GM19463 (cell line): ENCODE measurements around the gene MDH1.

Experiments used
- ATAC-seq: cut with Tn5 transposase; IDR thresholded peaks from one replicate; pipeline ENCODE4 v1.9.1; 2021; ENCODE audit warnings: mild to moderate bottlenecking, moderate library complexity; ENCODE audit not compliant: unreplicated experiment

Gene MDH1

DNA sequence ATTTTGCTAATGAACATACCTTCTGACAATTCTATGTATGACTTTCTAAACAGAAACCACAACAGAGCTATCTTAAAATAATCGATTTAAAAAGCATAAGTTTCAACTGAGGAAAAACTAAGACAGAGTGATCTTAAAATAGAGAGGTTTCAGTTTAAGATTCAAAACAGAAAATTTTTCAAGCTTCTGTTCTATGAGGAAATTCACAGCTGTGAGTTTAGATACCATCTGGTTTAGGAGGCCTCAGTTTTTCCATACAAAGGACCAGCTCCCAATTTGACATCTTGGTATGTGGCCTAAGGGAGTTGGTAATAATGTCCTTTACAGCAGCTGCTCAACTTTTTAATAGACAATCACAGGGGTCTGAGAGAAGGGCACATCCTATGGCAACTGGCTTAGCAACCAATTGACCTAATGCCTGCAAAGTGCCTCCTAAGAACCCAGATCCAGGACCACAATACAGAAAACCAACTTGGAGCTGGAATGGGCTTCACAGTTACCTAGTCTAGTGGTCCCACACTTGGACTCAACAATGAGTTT, 39.7 kb downstream of the MDH1 start:
- ATAC-seq: no peak

DNA sequence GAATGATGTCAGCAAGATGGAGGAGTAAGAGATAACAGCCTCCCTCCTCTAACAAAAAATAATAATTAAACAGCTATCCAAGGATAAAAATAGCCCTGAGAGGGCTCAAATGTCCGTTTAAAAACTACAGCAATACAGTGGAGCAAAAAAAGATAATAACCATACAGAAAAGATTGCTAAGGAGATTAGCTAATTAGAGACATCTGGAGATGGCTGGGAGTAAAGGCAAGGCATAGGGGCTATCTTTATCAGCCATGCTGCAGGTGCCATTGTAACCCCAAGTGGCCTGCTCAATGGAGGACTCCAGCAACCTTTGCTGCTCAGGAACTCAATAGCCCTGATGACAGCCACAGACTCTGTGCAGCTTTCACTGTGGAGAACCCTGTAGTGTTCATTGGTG, 42.7 kb downstream of the MDH1 start:
- no peak for ATAC-seq

DNA sequence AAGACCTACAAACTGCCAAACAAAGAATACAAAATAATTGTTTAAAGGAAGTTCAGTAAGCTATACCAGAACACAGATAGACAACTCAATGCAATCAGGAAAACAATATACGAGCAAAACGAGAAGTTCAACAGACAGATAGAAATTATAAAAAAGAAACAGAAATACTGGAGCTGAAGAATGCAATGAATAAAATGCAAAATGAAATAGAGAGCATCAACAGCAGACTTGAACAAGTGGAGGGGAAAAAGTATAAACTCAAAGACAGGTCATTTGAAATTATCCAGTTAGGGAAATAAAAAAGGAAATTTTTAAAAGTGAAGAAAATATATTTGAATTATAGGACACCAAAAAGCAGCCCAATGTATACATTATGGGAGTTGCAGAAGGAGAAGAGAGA, 43.6 kb downstream of the MDH1 start:
- ATAC-seq: no peak

DNA sequence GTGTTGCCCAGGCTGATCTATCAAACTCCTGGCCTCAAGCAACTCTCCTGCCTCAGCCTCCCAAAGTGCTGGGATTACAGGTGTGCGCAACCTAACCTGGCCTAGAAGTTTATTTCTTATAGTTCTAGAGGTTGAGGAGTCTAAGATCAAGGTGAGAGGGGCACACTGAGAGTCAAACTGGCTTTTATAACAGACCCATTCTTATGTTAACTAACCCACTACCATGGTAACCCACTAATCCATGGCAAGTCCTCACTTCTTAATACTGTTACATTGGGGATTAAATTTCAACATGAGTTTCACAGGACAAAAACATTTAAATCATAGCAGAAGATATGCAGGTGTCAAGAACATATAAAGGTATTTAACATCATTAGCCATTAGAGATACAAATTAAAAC, 50.6 kb downstream of the MDH1 start:
- ATAC-seq: no peak

DNA sequence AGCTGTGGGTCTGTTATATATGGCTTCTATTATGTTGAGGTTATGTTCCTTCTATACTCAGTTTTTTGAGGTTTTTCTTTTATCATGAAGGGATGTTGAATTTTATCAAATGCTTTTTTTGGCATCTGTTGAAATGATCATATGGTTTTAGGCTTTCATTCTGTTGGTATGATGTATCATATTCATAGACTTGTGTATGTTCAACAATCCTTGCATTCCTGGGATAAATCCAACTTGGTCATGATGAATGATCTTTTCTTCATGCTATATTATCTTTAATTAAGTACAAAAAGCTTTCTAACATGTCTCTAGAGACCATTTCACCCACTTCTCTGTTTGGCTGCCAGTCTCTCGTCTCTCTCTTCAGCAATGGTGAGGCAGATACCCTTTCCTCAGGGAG, 54.2 kb downstream of the MDH1 start:
- ATAC-seq: no peak

DNA sequence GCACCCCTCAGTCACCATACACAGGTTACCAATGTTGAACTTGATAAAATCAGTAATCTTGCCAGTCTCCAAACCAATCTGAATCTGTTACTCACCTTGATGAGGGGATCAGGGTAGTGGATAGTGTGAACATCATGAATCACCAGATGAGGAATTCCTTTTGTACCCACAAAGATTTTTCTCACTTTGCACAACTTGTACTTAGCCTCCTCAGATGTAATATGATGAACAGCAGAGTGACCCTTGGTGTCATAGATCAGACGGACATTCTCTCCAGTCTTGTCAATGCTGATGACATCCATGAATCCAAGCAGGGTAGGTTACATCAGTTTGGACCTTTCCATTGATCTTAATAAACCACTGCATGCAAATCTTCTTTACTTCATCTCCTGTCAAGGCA, 54.7 kb downstream of the MDH1 start:
- ATAC-seq: no peak

DNA sequence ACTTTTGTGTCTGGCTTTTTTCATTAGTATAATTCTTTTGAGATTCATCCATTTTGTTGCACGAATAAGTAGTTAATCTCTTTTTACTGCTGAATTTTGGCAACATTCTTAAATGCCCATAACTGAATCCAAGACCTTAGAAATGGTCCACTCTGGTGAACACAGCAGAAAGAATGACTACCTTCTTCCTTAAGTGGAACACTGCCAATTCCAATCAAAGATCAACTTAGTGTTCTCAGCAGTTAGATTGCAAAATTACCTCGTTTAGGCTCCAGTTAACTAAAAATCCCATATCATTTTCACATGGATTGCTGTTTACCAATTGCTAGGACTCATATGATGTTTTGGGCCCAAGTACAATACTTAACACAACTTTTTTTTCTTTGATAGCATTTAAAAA, 59.9 kb downstream of the MDH1 start:
- no peak for ATAC-seq

DNA sequence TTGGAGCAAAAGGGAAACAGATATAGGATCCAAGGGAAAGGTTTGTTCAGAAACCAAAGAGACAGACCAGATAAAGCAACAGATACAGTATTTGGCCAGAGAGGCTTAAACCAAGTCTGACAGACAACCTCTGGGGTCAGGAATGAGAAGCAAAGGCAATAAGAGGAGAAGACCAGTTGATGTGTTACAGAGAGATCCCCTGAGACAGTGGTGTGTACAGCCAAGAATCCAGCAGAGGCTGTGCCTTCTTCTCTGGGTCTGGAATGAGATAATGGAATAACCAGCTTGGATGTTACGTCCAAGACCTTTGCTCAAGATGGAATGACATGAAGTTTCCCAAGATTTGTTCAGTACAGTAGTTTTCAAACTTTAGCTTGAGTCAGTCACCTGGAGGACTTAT, 61.1 kb downstream of the MDH1 start:
- ATAC-seq: no peak

DNA sequence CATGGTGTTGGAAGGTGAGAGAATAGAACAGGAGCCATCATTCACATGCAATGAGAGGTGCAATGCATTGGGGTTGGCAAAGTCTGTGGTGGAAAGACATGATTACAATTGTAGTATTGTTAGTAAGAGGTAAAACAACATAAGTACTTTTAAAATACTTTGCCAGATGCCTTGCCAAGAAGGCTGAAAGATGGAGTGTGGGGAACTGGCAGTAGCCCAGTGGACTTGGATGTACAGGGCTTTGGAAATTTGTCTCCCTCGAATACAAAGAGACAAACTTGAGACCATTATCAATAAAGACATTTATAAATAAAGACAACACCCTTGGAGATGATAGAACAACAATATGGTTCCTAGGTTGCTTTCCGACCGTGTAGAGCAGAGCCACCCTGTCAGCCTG, 62.0 kb downstream of the MDH1 start:
- no peak for ATAC-seq

DNA sequence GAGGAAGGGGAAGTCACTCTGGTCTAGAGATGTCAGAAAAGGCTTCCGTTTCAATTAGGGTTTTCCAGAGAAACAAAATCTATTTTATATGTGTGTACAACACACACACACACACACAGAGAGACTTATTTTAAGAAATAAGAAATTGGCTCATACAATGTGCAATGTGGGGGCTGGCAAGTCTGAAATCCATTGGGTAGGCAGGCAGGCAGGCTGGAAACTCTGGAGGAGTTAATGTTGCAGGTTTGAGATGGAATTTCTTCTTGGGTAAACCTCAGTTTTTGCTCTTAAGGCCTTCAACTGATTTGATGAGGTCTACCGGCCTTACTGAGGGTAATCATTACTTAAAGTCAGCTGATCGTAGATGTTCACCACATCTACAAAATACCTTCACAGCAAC, 62.6 kb downstream of the MDH1 start:
- no peak for ATAC-seq

DNA sequence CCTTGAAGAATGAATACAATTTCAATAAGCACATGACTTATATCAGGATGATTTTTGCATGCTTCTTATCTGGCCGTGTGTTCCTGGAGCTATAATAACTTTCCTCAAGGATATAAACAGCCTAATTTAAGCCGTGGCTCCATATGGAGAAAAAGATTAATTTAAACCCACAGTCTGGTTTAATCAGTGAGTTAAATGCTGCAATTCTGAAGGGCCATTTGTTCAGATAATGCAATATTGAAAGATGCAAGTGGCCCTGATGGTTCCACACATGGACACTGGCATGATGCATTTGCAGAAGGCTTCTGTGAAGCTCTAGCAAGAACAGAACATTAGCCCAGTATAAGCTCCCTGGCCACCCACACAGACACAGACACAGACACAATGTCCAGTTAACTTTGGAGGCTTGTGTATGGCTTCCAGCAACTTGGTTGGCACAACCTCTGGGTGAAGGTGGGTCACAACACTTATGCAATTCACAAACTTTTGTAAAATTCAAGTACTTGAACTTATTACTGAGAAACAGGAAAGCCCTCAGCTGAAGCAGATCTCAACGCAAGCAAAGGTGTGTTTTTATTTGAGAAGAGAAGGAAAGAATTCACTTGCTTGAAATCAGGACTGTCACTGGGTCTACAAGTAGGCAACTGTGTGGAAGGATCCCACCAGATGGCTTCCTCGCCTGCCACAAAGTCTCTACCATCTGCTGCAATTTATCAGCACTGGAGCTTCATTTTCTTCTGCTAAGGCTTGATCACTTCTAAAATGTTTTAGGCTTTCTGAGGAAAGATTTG, 63.3 kb downstream of the MDH1 start:
- ATAC-seq: no peak

DNA sequence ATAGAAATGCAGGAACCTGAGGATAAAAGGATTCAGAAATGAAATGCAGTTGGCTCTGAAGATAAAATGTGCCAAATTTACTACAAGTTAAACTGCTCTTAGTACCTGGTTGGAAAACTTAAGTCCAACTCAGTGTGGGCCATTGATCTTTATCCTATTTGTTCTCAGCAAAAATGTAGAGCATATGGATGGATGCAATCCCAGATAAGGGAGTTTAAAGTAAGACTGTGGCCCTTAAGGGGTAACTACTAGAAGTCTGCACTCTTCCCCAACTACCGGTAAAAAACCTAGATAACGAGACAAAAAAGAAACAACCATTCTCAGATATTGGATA, 63.9 kb downstream of the MDH1 start:
- no peak for ATAC-seq

DNA sequence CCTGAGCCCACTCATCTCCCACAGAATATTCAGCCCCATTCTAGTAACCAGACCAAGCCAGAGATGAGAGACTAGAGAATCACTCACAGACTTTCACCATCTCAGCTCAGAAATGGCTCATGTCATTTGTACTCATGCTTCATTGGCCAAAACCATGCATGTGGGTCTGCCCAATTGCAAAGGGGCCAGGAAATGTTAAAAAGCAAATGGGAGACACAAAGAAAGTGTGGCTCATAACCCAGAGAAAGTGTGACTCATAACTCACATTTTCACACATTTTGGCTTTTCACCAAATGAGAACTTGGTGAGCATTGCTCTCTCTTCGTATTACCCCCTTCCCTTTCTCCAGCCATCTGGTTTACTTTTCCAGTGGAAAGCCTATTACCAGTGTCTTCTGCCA, 66.2 kb downstream of the MDH1 start:
- ATAC-seq: peak; percentile 62
